COLO829 (cell line): ENCODE measurements around the gene DUSP8.
A peak's percentile ranks its signal among the peaks of the same experiment; 100 is the strongest.

Experiments used
- DNase-seq: peaks from one replicate; pipeline ENCODE4 v3.0.0; 2012; ENCODE audit warnings: low spot score

The DUSP8 gene

GRCh38 chr11:1553808-1554594, 18.1 kb downstream of the DUSP8 start:
- DNase-seq = no peak

GRCh38 chr11:1549338-1550330, 22.4 kb downstream of the DUSP8 start:
- no peak for DNase-seq

GRCh38 chr11:1548221-1549070, 23.6 kb downstream of the DUSP8 start:
- DNase-seq = peak; percentile 59

- no peak for DNase-seq
Observed at GRCh38 chr11:1547467-1548098, 24.5 kb downstream of the DUSP8 start.

GRCh38 chr11:1546536-1547466, 25.3 kb downstream of the DUSP8 start:
- DNase-seq = peak; percentile 16

GRCh38 chr11:1546077-1546535, 26.0 kb downstream of the DUSP8 start:
- no peak for DNase-seq

GRCh38 chr11:1545432-1545831, 26.6 kb downstream of the DUSP8 start:
- no peak for DNase-seq

- no peak for DNase-seq
Observed at GRCh38 chr11:1544536-1544935, 27.5 kb downstream of the DUSP8 start.

- DNase-seq = no peak
Observed at GRCh38 chr11:1543606-1544263, 28.3 kb downstream of the DUSP8 start.

- no peak for DNase-seq
Observed at GRCh38 chr11:1542267-1542666, 29.8 kb downstream of the DUSP8 start.

- DNase-seq = no peak
Observed at GRCh38 chr11:1541474-1542204, 30.4 kb downstream of the DUSP8 start.

GRCh38 chr11:1540074-1540473, 32.0 kb downstream of the DUSP8 start:
- no peak for DNase-seq

GRCh38 chr11:1538153-1538552, 33.9 kb downstream of the DUSP8 start:
- DNase-seq = no peak

GRCh38 chr11:1536065-1536843, 35.8 kb downstream of the DUSP8 start:
- DNase-seq = no peak

GRCh38 chr11:1534682-1535081, 37.4 kb downstream of the DUSP8 start:
- DNase-seq = no peak

- DNase-seq = no peak
Observed at GRCh38 chr11:1534171-1534570, 37.9 kb downstream of the DUSP8 start.

- no peak for DNase-seq
Observed at GRCh38 chr11:1533342-1533725, 38.7 kb downstream of the DUSP8 start.

GRCh38 chr11:1532606-1533341, 39.3 kb downstream of the DUSP8 start:
- DNase-seq = no peak
